HG03196 (cell line): Measurements from ENCODE around the gene GMPPB.

Experiments
- ATAC-seq: cut with Tn5 transposase; IDR thresholded peaks from one replicate; pipeline ENCODE4 v1.9.1; 2021; ENCODE audit not compliant: unreplicated experiment

GMPPB gene

DNA sequence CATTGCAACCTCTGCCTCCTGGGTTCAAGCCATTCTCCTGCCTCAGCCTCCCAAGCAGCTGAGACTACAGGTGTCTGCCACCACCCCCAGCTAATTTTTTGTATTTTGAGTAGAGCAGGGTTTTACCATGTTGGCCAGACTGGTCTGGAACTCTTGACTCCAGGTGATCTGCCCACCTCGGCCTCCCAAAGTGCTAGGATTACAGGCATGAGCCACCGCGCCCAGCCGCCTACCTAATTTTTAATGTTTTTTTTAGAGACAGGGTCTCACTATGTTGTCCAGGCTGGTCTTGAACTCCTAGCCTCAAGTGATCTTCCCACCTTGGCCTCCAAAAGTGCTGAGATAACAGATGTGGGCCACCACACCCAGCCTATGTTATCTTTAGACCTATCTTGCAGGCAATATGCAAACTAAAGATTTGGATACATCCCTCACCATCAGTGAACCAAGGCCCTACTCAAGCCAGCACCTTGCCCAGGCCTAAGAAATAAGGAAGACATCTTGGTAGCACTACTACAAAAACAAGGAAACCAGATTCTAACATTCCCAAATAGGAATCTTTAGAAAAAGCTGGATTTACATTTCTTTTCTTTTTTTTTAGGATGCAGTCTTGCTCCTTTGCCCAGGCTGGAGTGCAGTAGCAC is 6.3 kb upstream of the GMPPB start:
- ATAC-seq, result no peak

DNA sequence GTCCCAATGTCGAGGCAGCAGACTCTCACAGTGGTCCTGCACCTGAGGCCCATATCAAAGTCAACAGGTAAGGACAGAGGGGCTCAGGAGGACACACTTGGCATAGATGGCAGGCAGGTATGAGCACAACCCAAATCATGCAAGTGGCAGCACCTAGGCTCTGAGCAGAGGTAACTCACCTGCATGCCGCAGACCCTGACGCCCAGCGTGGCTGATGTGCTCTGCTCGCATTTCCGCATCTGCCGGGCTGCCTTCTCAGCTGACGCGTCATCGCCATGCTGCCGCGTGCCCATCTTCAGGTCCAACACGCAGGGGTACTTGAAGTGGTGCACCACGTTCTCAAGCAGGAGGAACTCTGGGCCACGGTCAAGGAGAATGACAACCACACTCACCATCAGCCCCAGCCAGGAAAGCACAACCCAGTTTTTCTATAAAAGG is 4.2 kb upstream of the GMPPB start:
- ATAC-seq, result no peak

DNA sequence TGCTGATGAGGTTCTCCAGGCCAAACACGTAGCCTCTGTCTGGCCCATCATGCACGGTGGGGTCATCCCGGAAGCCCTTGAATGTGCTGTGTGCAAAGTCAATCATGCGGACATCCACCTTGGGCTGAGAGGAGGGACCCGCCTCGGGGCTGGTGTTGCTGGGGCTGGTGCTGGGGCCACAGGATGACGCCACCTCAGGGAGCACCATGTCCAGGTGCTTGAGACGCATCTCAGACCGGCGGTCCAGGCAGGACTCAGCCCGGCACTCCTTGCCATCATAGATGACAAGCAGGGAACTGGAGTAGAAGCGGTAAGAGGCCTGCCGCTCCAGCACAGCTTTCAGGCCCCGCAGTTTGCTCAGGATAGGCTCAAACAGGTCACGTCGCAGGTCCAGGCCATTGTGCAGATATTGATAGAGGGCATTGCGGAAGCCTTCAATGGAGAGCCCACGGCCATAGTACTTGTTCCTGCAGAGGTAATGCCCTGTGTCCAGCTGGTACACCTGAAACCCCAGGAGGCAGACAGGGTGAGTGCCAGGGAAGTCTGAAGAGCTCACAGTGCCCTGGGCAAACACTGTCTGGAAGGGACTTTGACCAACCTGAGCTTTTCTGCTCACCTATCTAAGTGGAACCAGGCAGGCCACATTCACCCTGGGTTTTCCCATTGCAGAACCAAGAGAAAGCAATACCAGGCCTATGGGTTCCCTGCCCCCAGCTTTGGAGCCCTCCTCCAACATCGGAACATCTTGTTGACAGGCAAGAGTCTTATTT is 3.6 kb upstream of the GMPPB start:
- no peak for ATAC-seq

DNA sequence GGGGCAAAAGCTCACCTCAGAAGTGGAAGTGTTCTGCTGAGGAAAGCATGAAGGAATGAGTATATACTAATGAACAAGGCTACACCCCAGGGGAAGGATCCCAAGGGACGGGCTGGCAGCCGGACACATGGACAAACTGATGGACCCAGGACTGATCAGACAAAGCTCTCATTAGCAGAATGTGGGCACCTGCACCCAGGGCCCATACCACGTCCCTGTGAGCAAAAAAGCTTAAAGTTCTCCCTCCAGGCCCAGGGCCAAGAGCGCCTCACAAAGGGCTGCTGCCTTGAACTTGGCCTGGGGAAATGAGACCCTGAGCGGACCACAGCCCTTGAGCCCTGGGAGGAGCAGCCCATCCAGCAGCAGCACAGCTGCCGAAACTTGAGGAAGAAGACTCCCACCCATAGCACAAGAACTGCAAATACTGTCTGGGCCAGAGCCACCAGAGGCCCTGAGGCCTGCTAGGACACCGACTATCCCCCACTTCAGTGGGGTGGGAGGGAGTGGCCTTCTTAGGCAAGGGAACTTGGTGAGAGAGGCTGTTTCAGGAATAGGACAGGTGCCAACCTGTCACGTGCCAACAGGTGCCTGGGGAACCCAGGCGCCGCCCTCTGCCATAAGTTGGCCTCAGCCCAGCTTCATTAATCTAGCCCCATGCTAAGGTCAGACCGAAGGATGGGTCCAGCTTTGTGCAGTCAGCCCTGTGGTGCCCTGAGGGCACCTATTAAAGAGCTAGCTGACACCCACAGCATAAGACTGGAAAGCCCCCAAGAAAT is 2.3 kb upstream of the GMPPB start:
- ATAC-seq, result no peak

DNA sequence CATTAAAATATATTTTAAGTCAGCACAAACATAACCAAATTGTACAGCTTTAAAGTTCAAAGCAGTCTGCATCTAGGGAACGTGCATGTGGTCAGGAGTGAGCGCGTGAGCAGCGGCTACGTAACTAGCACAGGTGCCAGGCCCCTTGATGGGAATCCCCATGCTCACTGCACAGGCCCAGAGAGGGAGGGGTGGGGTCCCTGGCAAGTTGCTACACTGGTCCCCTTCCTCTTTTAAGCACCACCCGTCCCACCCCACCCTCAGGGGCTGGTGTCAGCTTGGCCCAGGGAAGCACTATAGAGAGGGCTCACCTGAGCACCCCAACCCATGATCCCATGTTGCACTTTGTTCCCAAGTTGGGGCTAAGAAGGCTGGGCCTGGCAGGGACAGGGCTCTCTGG is 835 bp upstream of the GMPPB start:
- ATAC-seq, result no peak

DNA sequence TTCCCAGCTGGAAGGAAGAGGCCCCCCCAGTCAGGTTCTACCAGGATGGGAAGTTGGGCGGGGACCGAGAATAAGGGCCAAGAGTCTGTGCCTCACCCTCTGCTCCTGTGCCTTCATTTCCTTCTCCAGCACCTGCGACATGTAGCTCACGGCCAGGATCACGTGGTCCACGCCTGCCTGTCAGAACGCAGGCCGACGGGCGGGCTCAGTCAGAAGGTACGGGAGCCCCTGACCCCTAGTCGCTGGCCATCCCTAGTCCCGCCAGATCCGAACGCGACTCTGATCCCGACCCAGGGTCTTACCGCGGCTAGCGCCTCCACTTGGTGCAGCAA is 489 bp downstream of the GMPPB start:
- no peak for ATAC-seq

DNA sequence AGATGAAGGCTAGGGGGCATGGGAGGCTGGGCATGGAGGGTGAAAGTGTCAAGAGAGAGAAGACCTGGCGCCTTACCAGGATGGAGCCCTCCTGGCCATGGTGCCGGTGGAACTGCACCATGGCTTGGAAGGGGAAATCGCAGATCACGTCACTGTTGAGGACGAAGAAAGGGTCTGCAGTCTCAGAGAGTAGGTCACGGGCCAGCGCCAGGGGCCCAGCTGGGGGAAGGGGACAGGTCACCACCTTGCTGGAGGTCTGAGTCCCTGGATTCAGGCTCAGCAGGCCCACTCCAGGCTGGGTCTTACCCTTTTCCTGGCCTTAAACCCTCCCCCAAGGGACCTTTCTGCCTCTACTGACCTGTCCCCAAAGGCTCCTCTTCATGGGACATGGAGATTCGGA is 855 bp downstream of the GMPPB start:
- no peak for ATAC-seq

- ATAC-seq, result no peak
Measured at GRCh38 chr3:49721896-49722781, 1.6 kb downstream of the GMPPB start.

DNA sequence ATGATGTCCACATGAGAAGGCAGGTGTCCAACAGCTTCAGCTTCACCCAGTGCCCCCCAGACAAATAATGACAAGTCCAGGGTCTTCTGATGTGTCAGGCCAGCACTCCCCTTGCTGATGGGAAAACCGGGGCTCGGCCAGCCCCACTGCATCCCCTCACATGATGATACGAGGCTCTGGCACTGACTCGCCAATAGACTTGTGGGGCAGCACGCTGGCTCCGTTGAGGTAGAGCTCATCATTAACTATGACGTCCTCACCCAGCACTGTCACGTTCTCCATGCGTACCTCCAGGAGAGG is 2.2 kb downstream of the GMPPB start:
- ATAC-seq, result no peak

DNA sequence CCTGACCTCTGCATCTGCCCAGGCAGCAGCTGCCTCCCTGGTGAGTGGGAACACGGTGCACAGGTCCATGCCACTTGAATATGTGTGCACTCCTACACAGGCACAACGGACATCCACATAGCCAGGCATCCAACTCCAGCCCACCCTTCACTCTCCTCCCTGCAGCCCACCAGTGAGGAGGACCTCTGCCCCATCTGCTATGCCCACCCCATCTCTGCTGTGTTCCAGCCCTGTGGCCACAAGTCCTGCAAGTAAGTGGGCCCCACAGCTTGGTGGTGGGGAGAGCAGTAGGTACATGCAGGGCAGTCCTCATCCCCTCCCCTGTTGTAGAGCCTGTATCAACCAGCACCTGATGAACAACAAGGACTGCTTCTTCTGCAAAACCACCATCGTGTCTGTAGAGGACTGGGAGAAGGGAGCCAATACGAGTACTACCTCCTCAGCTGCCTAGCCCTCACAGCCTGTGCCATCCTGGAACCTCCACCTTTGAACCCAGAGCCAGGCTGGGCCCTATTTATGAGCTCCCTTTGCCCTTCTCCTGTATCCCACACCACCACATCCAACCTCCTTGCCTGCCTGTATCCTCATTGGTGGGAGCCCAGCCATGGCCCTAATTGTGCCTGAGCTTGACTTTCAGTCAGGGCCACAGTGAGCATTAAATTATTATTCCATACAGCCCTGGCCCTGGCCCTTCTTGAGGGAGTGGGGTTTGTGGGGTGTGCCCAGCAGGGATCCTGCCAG is 2.7 kb downstream of the GMPPB start:
- no peak for ATAC-seq

DNA sequence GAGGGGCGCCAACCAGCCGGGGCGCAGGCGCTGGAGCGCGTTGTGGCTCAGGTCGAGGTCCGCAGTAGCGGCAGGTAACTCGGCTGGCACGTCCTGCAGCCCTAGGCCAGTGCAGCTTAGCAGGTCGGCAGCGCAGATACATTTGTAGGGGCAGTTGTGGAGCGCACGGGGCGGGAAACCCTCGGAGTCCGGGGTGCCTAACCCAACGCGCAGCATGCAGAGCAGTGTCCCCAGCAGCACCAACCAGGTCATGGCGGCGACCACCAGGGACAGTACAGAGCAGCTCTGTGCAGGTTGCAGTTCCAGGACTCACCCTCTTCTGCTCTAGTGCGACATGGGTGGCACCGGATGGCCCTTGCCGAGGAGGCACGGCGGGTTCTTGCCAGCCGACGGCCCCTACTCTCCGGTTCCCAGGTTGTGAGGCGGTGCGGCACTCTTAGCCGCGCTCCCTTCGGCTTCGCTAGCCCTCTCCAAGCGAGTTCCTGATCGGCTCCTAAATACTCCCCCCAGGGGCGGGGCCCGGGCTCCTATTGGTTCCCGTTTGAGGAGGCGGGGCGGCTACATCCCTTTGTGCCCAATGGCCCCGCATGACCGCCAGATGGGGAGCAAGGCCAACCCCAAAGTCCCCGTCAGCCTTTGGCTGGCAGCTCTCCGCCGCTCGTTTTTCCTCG is 4.4 kb downstream of the GMPPB start, which contains the start of gene AMIGO3:
Gene AMIGO3 (minus strand): TSS at position 471 of the 671 bp plus-strand sequence. CDS start 219 bp downstream, at position 252.
- peak; percentile 47 for ATAC-seq

GRCh38 chr3:49718858-49719213 is 4.9 kb downstream of the GMPPB start:
- ATAC-seq, result no peak

- no peak for ATAC-seq
Measured at GRCh38 chr3:49717959-49718857, 5.5 kb downstream of the GMPPB start.

GRCh38 chr3:49717211-49717958 is 6.4 kb downstream of the GMPPB start:
- no peak for ATAC-seq

GRCh38 chr3:49716691-49717210 is 7.0 kb downstream of the GMPPB start:
- ATAC-seq, result no peak

DNA sequence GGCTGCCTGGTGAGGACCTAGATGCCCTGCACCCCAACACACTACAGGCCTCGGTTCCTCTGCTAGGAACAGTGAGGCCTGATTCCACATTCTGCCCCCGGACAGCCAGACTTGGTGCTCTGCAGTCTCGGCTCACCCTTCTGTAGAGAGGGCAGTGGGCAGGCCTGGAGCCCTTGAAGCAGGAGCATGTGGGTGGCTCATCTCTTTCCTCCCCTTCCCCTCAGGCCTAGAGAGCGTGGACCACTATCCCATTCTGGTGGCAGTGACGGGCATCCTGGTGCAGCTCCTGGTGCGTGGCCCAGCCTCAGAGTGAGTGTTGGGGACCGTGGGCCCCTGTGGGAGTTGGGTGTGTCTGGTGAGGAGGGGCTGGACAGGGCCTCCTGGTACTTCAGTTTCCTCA is 7.6 kb downstream of the GMPPB start:
- no peak for ATAC-seq

GRCh38 chr3:49715611-49716121 is 8.1 kb downstream of the GMPPB start:
- ATAC-seq, result no peak
